Measurements from ENCODE around the gene FOXC2.

FOXC2 gene

GRCh38 chr16:86608301-86608747 is 41.7 kb downstream of the FOXC2 start:
- TF ChIP-seq, protein P1, sequence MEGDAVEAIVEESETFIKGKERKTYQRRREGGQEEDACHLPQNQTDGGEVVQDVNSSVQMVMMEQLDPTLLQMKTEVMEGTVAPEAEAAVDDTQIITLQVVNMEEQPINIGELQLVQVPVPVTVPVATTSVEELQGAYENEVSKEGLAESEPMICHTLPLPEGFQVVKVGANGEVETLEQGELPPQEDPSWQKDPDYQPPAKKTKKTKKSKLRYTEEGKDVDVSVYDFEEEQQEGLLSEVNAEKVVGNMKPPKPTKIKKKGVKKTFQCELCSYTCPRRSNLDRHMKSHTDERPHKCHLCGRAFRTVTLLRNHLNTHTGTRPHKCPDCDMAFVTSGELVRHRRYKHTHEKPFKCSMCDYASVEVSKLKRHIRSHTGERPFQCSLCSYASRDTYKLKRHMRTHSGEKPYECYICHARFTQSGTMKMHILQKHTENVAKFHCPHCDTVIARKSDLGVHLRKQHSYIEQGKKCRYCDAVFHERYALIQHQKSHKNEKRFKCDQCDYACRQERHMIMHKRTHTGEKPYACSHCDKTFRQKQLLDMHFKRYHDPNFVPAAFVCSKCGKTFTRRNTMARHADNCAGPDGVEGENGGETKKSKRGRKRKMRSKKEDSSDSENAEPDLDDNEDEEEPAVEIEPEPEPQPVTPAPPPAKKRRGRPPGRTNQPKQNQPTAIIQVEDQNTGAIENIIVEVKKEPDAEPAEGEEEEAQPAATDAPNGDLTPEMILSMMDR (IDR thresholded peaks at IDR 0.05; ENCODE audit: low read depth, low read length, missing control alignments), result no peak
- H3K4me3 ChIP-seq (ENCODE audit: low read depth, low read length), result no peak overlapping the region
- no peak for DNase-seq (ENCODE audit: low read depth)

GRCh38 chr16:86609115-86609514 is 42.5 kb downstream of the FOXC2 start:
- no peak for DNase-seq (ENCODE audit: low read depth)
- H3K4me3 ChIP-seq (ENCODE audit: low read depth, low read length), result no peak overlapping the region
- TF ChIP-seq, protein P1 (IDR thresholded peaks at IDR 0.05; ENCODE audit: low read depth, low read length, missing control alignments), result no peak

- no peak for DNase-seq (ENCODE audit: low read depth)
- H3K4me3 ChIP-seq (ENCODE audit: low read depth, low read length), result no peak overlapping the region
- TF ChIP-seq, protein P1 (IDR thresholded peaks at IDR 0.05; ENCODE audit: low read depth, low read length, missing control alignments), result no peak
Measured at GRCh38 chr16:86609661-86610060, 43.0 kb downstream of the FOXC2 start.

DNA sequence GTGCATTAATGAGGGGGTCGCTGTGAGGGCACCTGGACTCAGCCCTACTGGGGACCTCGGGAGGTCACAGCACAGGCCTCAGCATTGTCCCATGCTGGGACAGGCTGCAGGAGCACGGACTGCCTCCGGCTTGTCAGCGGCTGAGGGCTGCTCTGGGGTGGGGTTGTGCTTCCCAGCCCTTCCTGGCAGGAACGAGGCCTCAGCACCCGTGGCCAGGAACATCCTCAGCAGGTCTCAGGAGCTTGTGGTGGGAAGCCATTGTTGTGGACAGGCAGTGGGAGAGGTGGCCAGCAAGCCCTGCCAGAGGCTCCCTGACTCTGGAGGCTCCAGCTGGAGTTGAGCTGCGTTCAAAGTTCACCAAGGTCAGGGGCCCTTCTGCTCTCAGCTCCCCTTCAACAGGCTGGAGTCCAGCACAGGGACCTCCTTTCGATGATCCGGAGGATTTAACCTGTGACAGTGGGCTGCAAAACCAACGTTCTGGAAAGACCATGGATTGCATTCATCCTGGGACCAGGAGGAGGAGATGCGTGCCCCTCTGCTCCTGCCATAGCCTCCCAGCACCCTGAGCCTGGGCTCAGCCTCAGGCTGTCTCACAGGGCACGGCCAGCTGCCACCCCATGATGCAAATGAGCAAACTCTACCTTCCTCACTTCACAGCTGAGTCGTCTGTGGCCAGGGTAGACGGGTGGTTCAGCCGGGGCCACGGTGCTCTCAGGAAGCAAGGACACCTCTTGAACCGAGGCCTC is 44.3 kb downstream of the FOXC2 start:
- TF ChIP-seq, protein P1 (IDR thresholded peaks at IDR 0.05; ENCODE audit: low read depth, low read length, missing control alignments), result no peak
- DNase-seq (ENCODE audit: low read depth), result no peak

DNA sequence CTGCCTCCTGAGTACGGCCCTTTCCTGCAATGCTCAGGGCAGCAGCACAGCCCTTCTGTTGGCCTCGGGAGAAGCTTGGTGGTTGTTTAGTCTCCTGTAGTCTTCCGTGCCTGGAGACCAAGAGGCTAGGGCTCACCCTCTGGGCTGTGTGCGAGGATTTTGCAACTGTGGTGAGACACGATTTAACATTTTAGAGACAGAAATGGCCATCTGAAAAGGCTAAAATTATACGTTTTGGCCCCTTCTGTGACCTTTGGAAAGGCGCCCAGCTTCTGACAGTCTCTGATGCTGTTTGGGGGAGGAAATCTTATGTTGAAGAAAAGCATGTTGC is 44.9 kb downstream of the FOXC2 start:
- no peak for DNase-seq (ENCODE audit: low read depth)
- TF ChIP-seq, protein P1 (IDR thresholded peaks at IDR 0.05; ENCODE audit: low read depth, low read length, missing control alignments), result no peak
- no peak overlapping the region for H3K4me3 ChIP-seq (ENCODE audit: low read depth, low read length)

More for the DNA sequence above, 44.3 kb downstream of the FOXC2 start:
- no peak overlapping the region for H3K4me3 ChIP-seq (ENCODE audit: low read depth, low read length)

GRCh38 chr16:86611941-86612340 is 45.3 kb downstream of the FOXC2 start:
- H3K4me3 ChIP-seq (ENCODE audit: low read depth, low read length), result no peak overlapping the region
- TF ChIP-seq, protein P1 (IDR thresholded peaks at IDR 0.05; ENCODE audit: low read depth, low read length, missing control alignments), result no peak
- DNase-seq (ENCODE audit: low read depth), result no peak

DNA sequence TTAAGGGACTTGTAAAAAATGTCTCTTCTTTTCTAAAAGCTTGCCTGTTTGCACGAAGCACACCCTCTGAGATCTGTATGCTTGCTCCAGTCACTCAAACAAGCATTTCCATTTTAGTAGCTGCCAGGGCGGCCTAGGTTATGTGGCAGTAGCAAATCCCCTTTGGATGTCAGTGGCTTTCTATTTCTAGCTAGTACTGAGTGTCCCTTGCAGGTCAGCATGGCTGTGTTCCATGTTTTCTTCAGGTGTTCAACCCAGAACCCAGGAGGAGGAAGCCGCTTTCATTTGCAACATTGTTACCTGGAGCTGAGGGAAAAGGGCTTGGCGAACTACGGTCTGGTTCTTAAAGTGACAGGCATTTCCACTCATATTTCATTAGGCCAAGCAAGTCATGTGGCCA is 48.1 kb downstream of the FOXC2 start:
- TF ChIP-seq, protein P1 (IDR thresholded peaks at IDR 0.05; ENCODE audit: low read depth, low read length, missing control alignments), result no peak
- no peak overlapping the region for H3K4me3 ChIP-seq (ENCODE audit: low read depth, low read length)
- no peak for DNase-seq (ENCODE audit: low read depth)
